Mesendoderm (in vitro differentiated cells): Measurements from ENCODE around the gene CARS1.
A peak's percentile ranks its signal among the peaks of the same experiment; 100 is the strongest.

Experiments
- DNase-seq: peaks from one replicate; pipeline ENCODE4 v3.0.0; 2013
- H2AK5ac ChIP-seq: 2 replicates; pipeline ENCODE4 v1.6.1; 2013; ENCODE audit warnings: low read length, inconsistent platforms
- H2BK120ac ChIP-seq: 2 replicates; pipeline ENCODE4 v1.6.1; 2013; ENCODE audit warnings: low read depth, mild to moderate bottlenecking, low read length, moderate library complexity, mixed read lengths
- H2BK15ac ChIP-seq: replicated peaks from 2 replicates; pipeline ENCODE4 v1.6.1; 2013; ENCODE audit warnings: low read depth, mild to moderate bottlenecking, moderate library complexity
- H2BK5ac ChIP-seq: 2 replicates; pipeline ENCODE4 v1.6.1; 2013; ENCODE audit warnings: low read length, inconsistent platforms
- H3K18ac ChIP-seq: 2 replicates; pipeline ENCODE4 v1.6.1; 2013; ENCODE audit warnings: mild to moderate bottlenecking, low read length, mixed read lengths
- H3K23ac ChIP-seq: one replicate; pipeline ENCODE4 v1.6.1; 2013; ENCODE audit warnings: low read length
- H3K27ac ChIP-seq: 2 replicates; pipeline ENCODE4 v1.5.1; 2013; ENCODE audit warnings: low read depth, mild to moderate bottlenecking, inconsistent platforms, low read length, moderate library complexity
- H3K27me3 ChIP-seq: 2 replicates; pipeline ENCODE4 v1.6.1; 2013; ENCODE audit warnings: low read length, control low read depth, mild to moderate bottlenecking, inconsistent platforms; ENCODE audit not compliant: insufficient read depth, poor library complexity
- H3K36me3 ChIP-seq: 2 replicates; pipeline ENCODE4 v1.6.1; 2013; ENCODE audit warnings: low read length, inconsistent platforms; ENCODE audit not compliant: control insufficient read depth, insufficient read depth
- H3K4ac ChIP-seq: one replicate; pipeline ENCODE4 v1.6.1; 2013; ENCODE audit warnings: low read depth, mild to moderate bottlenecking, low read length, moderate library complexity
- H3K4me1 ChIP-seq: 2 replicates; pipeline ENCODE4 v1.6.1; 2013; ENCODE audit warnings: low read depth, low read length, inconsistent platforms; ENCODE audit not compliant: control insufficient read depth
- H3K4me2 ChIP-seq: 2 replicates; pipeline ENCODE4 v1.6.1; 2013; ENCODE audit warnings: low read length
- H3K4me3 ChIP-seq: 2 replicates; pipeline ENCODE4 v1.5.1; 2013; ENCODE audit warnings: mild to moderate bottlenecking, low read length
- H3K56ac ChIP-seq: one replicate; pipeline ENCODE4 v1.6.1; 2013; ENCODE audit warnings: low read length
- H3K79me1 ChIP-seq: 2 replicates; pipeline ENCODE4 v1.6.1; 2013; ENCODE audit warnings: low read length, inconsistent platforms
- H3K79me2 ChIP-seq: 2 replicates; pipeline ENCODE4 v1.6.1; 2013; ENCODE audit warnings: mild to moderate bottlenecking, low read length; ENCODE audit not compliant: control insufficient read depth, insufficient read depth
- H3K9ac ChIP-seq: 2 replicates; pipeline ENCODE4 v1.6.1; 2013; ENCODE audit warnings: low read length, inconsistent platforms
- H4K5ac ChIP-seq: one replicate; pipeline ENCODE4 v1.6.1; 2013; ENCODE audit warnings: low read length
- H4K8ac ChIP-seq: one replicate; pipeline ENCODE4 v1.6.1; 2013; ENCODE audit warnings: low read depth, mild to moderate bottlenecking, control low read depth, low read length, moderate library complexity
- WGBS: extraction: QIAGEN DNeasy Blood & Tissue Kit; methylation state at CpG from one replicate; pipeline ENCODE4 v1.1.7; 2013; ENCODE audit warnings: low lambda C conversion rate, missing lambda C conversion rate; ENCODE audit not compliant: insufficient coverage; ENCODE audit errors: extremely low coverage; 5-methylcytosine and 5-hydroxymethylcytosine counted together

CARS1 gene

GRCh38 chr11:3102641-3102921 is 45.4 kb upstream of the CARS1 start:
- H4K5ac ChIP-seq: no peak overlapping the region
- H2BK5ac ChIP-seq: no peak overlapping the region
- no peak overlapping the region for H2BK15ac ChIP-seq
- no peak overlapping the region for H3K18ac ChIP-seq
- WGBS: no CpG with 5 or more reads among the region's 5 CpGs
- no peaks in the 10 kb centered on the region for H3K36me3 ChIP-seq
- no peak overlapping the region for H3K23ac ChIP-seq
- no peak overlapping the region for H2BK120ac ChIP-seq
- H3K27ac ChIP-seq: no peak overlapping the region
- no peaks in the 10 kb centered on the region for H3K79me1 ChIP-seq
- H3K56ac ChIP-seq: no peak overlapping the region
- DNase-seq: no peak
- no peak overlapping the region for H3K9ac ChIP-seq
- no peak overlapping the region for H3K4me2 ChIP-seq
- no peaks in the 10 kb centered on the region for H3K27me3 ChIP-seq
- no peaks in the 10 kb centered on the region for H3K79me2 ChIP-seq
- H2AK5ac ChIP-seq: no peak overlapping the region
- H4K8ac ChIP-seq: no peak overlapping the region
- no peaks in the 10 kb centered on the region for H3K4me1 ChIP-seq
- H3K4ac ChIP-seq: no peak overlapping the region
- no peak overlapping the region for H3K4me3 ChIP-seq

GRCh38 chr11:3101921-3102640 is 44.9 kb upstream of the CARS1 start:
- no peak overlapping the region for H4K8ac ChIP-seq
- H3K18ac ChIP-seq: no peak overlapping the region
- no peak overlapping the region for H3K23ac ChIP-seq
- no peak overlapping the region for H3K4me2 ChIP-seq
- H3K27me3 ChIP-seq: no peaks in the 10 kb centered on the region
- H3K36me3 ChIP-seq: no peaks in the 10 kb centered on the region
- WGBS: no CpG with 5 or more reads among the region's 20 CpGs
- no peak overlapping the region for H2BK15ac ChIP-seq
- no peak overlapping the region for H3K9ac ChIP-seq
- H4K5ac ChIP-seq: no peak overlapping the region
- DNase-seq: no peak
- H3K79me2 ChIP-seq: no peaks in the 10 kb centered on the region
- no peak overlapping the region for H2AK5ac ChIP-seq
- H3K4me1 ChIP-seq: no peaks in the 10 kb centered on the region
- H2BK120ac ChIP-seq: no peak overlapping the region
- no peak overlapping the region for H3K56ac ChIP-seq
- no peak overlapping the region for H3K4ac ChIP-seq
- no peak overlapping the region for H3K27ac ChIP-seq
- no peak overlapping the region for H2BK5ac ChIP-seq
- H3K4me3 ChIP-seq: no peak overlapping the region
- H3K79me1 ChIP-seq: no peaks in the 10 kb centered on the region

- H3K23ac ChIP-seq: no peak overlapping the region
- no peak overlapping the region for H4K8ac ChIP-seq
- H3K4me3 ChIP-seq: no peak overlapping the region
- no peak for DNase-seq
- H3K18ac ChIP-seq: no peak overlapping the region
- H3K27me3 ChIP-seq: no peaks in the 10 kb centered on the region
- H4K5ac ChIP-seq: no peak overlapping the region
- H2BK120ac ChIP-seq: no peak overlapping the region
- no peak overlapping the region for H2BK5ac ChIP-seq
- no peaks in the 10 kb centered on the region for H3K79me1 ChIP-seq
- no peak overlapping the region for H2AK5ac ChIP-seq
- H2BK15ac ChIP-seq: no peak overlapping the region
- no peak overlapping the region for H3K56ac ChIP-seq
- H3K4me1 ChIP-seq: no peaks in the 10 kb centered on the region
- H3K36me3 ChIP-seq: no peaks in the 10 kb centered on the region
- H3K27ac ChIP-seq: no peak overlapping the region
- no peaks in the 10 kb centered on the region for H3K79me2 ChIP-seq
- H3K4ac ChIP-seq: no peak overlapping the region
- no peak overlapping the region for H3K4me2 ChIP-seq
- no CpG with 5 or more reads among the region's 3 CpGs for WGBS
- H3K9ac ChIP-seq: no peak overlapping the region
Observed at GRCh38 chr11:3099178-3099577, 42.0 kb upstream of the CARS1 start.

GRCh38 chr11:3096909-3097530 is 39.8 kb upstream of the CARS1 start:
- H2AK5ac ChIP-seq: no peak overlapping the region
- no peaks in the 10 kb centered on the region for H3K79me2 ChIP-seq
- no peak overlapping the region for H3K27ac ChIP-seq
- H3K4me2 ChIP-seq: no peak overlapping the region
- no peak overlapping the region for H3K9ac ChIP-seq
- no peak overlapping the region for H3K23ac ChIP-seq
- 100% methylated on average over 1 of the region's 10 CpGs for WGBS
- no peak overlapping the region for H2BK120ac ChIP-seq
- H3K4me1 ChIP-seq: no peaks in the 10 kb centered on the region
- H3K56ac ChIP-seq: no peak overlapping the region
- no peak overlapping the region for H4K8ac ChIP-seq
- H3K79me1 ChIP-seq: no peaks in the 10 kb centered on the region
- H3K36me3 ChIP-seq: no peaks in the 10 kb centered on the region
- H3K4me3 ChIP-seq: no peak overlapping the region
- no peak overlapping the region for H4K5ac ChIP-seq
- H2BK5ac ChIP-seq: no peak overlapping the region
- no peaks in the 10 kb centered on the region for H3K27me3 ChIP-seq
- no peak overlapping the region for H3K18ac ChIP-seq
- H2BK15ac ChIP-seq: no peak overlapping the region
- DNase-seq: no peak
- H3K4ac ChIP-seq: no peak overlapping the region

- Histone ChIP-seq H3K4me3 (no peak overlapping the region), H3K79me2 (no peaks in the 10 kb centered on the region), H3K79me1 (no peaks in the 10 kb centered on the region), H3K9ac (no peak overlapping the region), H3K4ac (no peak overlapping the region), H4K5ac (no peak overlapping the region), H2AK5ac (no peak overlapping the region), H4K8ac (no peak overlapping the region), H3K23ac (no peak overlapping the region), H3K4me1 (no peaks in the 10 kb centered on the region), H3K4me2 (no peak overlapping the region), H2BK120ac (no peak overlapping the region), H3K27me3 (no peaks in the 10 kb centered on the region), H3K36me3 (no peaks in the 10 kb centered on the region), H3K18ac (no peak overlapping the region), H2BK5ac (no peak overlapping the region), H3K56ac (peak overlapping the region; percentile 25), H2BK15ac (no peak overlapping the region), H3K27ac (no peak overlapping the region)
- DNase-seq: peak; percentile 63
- no CpG with 5 or more reads among the region's 15 CpGs for whole genome bisulfite sequencing
Observed at GRCh38 chr11:3095712-3096361, 38.6 kb upstream of the CARS1 start.
